GM19324 (cell line): Measurements from ENCODE around the gene NACAD.
A peak's percentile ranks its signal among the peaks of the same experiment; 100 is the strongest.
"Not testable (repeated sequence)": the region's sequence is repeated elsewhere in the genome, so short reads cannot be mapped to it uniquely, and the experiment has no call there.

ENCODE experiments used
- ATAC-seq: cut with Tn5 transposase; IDR thresholded peaks from one replicate; pipeline ENCODE4 v1.9.1; 2021; ENCODE audit warnings: mild to moderate bottlenecking, moderate library complexity; ENCODE audit not compliant: unreplicated experiment, low FRiP score

NACAD gene

DNA sequence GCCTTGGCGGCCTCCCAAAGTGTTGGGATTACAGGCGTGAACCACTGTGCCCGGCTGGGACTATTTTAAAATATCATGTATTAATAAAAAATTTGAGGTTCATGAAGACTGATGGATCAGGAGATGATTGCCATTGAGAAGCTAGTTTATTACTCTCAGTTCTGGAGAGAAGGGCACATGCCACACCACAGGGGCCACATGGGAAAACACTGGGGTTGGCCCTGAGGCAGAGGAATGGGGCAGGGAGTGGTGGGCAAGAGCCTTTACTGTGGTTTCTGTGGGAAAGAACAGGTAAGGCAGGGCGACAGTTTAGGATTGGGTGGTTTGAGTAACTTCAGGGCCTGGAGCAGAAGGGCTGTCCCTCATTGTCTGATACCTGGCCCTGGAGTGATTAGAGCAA, 29.5 kb upstream of the NACAD start:
- ATAC-seq = no peak

DNA sequence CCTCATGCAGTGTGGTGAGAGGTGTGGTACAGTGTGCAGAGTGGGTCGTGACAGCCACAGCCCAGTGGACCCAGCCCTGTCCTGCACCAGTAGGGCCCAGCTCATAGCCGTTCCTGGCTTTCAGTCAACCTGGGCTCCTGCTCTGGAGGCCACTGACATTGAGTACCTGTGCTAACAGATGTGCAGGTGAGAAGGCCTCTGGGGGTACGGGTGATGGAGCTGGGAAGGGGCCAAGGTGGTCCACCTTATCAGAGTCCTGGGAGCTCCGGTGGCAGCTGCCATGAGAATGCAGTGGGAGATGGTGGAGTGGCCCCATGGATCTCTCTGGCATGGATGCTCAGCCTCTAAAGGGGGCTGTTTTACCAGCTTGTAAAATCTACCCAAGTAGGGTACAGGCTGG, 28.8 kb upstream of the NACAD start:
- no peak for ATAC-seq

DNA sequence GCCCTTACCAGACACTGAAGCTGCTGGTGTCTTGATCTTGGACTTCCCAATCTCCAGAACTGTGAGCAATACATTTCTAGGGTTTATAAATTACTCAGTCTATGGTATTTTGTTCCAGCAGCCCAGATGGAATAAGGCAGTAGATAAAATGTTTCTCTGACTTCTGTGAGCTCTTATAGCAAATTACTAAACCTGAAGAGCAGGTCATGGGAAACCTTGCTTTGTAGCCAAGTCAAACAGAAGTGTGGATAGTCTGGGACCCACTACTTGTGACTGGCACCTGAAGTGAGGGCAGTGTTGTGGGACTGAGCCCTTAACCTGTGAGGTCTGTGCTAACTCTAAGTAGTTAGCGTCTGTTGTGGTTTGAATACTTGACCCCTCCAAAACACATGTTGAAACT, 27.3 kb upstream of the NACAD start:
- ATAC-seq = no peak

DNA sequence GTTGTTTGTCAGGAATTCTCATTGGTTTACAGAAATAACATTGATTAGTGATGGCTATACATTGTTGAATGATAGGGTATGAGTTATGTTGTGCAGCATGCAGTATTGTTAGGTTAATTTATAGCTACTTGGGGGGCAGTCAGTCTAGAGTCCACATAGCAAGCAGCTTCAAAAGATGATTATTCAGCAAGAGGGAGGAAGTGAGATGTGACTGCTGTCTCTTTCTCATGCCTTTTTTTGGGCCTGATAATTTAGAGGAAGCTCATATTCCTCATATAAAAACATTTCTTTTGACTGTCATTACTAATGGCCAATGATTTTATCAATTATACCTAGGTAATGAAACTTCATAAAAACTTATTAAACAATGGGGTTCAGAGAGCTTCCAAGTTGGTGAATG, 26.2 kb upstream of the NACAD start:
- no peak for ATAC-seq

DNA sequence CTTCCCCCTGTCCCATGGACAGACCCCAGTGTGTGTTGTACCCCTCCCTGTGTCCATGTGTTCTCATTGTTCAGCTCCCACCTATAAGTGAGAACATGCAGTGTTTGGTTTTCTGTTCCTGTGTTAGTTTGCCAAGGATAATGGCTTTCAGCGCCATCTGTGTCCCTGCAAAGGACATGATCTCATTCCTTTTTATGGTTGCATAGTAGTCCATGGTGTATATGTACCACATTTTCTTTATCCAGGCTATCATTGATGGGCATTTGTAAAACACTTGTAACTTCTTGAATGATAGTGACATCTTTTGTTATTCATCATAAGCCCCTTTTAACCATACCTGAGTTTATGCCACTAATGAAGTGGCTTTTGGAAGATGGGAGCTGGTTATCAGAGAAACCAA, 25.5 kb upstream of the NACAD start:
- not testable (repeated sequence) for ATAC-seq

DNA sequence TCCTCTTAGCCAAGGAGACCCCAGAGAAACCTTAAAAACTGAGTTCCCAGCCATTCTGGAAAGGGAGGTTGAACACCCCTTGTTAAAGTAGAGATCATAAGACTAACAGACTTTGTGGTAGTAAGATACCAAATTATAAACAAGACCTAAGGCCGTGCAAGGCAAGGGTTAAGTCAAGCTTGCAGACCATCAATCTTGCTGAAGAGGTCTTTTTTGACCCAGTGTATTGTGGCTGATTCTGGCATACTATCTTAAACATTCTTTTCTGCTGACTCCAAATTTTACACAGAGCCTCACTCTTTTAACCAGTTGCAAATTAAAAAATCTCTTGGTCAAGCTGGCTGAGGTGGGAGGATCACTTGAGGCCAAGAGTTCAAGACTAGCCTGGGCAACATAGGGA, 23.9 kb upstream of the NACAD start:
- ATAC-seq = no peak

DNA sequence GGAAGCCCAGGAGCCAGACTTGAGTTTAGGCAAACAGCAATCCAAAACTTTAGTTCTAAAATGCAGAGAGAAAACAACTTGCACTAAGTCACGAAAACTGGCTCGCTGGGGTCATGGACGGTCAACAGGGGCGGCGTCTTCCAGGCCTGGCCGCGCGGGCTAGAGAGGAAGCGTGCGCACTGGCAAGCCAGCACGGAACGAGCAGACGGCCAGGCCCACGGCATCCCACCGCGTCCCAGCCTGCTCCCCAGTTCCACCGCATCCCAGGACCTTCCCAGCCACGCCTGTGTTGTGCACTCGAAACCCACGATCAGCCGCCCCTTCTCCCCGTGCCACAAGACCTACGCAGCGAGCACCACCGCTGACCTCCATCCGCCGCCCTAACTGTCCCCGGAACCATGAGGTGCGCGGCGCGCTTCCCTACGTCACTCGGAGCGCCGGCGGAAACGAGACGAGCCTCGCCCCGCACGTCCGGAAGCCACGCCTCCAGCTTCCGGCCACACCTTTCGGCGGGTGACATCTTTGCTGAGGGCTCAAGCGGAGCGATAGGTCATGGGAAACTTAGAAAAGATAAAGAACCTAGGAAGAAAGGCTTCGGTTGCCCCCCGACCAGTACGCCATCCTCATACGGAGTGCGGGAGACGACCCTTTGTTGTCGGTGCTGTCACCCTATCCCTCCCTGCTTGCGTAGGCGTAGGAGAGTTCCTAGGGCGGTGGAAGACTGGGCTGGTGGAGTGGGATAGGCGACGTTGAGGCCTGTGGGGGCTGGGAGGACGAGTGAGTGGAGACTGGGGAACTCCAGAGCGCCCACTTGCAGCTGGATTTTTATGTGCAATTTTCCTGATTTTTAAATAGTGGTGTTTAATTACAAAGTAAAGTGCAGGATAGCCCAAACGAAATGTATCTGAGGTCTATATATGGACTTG, 22.8 kb upstream of the NACAD start, which contains the start of gene TBRG4:
TBRG4 (minus strand) TSS at position 400 of the 926 bp plus-strand sequence. CDS start 2,460 bp downstream, outside the sequence.
- peak; percentile 96 for ATAC-seq

DNA sequence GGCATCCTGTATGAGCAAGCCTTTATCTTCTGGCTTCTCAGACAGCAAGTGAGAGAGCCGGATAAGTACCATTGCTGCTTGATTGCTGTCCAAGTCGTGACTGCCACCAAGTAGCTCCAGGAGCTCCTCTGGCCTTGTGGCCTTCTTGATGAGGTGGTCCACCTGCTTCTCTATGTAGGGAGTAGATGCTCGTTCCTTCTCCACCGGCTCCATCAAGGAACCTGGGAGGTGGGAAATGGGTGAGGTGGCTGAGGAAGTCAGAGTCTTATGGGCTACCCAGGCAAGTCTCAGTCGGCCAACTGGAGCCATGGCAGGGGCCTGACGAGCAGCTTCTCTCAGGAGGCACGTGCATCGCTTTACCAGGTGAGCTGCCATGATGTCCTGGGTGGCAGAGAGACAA, 20.1 kb upstream of the NACAD start:
- no peak for ATAC-seq

DNA sequence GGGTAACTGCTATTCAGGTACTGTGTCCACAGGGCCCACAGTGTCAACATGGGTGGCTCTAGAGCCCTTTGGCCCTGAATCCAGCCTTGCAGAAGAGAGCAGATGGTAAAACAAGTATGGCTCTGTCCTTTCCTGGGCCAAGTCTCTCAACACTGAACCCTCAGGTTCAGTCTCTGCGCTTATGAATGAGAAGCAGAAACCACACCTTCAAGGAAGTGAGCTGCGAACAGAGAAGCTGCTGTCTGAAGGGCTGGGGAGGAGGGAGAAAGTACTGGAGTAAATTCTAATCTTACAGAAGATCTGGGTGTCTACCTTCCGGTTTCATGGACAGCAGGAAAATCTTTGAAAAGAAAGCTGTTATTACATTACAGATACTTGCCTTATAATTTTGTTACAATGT, 18.6 kb upstream of the NACAD start:
- ATAC-seq = no peak

DNA sequence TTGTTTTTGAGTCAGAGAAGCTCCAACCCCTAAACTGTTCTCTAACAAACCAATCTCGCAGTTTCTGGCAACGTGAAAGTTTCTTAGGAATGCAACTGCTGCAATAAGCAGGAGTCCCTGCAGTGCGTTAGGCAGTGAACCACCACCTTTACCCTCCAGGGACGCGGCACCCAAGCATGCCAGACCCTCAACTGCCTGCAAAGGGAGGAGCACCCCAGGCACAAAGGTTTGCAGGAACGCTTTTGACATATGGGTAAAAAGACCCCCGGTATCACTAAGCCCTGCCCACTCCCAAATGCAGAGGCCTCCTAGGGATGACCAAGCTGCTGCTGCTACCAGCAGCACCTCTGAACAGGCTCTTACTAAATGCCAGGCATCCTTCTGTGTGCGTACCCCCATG, 18.1 kb upstream of the NACAD start:
- no peak for ATAC-seq

DNA sequence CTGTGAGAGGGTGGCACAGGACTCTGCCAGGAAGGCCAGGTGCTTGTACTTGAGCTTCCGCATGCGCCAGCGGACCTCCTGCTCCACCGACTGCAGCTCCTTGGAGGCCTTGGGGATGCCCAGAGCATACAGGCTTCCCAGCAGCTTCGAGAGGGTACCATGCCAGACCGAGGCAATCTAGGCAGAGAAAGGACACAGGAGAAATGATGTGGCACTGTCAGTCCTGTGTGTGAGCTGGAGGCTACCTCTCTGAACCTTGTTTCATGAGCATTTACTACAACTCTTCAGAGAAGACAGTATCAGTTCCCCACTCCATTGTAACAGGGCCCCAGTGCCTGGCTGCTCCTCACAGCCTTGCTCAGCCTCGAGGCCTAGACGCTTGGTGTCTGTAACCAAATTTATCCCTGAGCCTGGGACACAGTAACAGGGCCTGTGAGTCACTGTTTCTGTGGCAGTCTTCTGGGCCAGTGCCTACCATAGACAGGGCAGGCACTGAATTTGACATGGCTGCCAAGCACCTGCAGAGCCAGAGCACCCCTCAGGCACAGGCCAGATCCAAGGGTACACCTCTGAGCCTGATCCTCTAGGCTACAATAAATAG, 16.9 kb upstream of the NACAD start:
- no peak for ATAC-seq

DNA sequence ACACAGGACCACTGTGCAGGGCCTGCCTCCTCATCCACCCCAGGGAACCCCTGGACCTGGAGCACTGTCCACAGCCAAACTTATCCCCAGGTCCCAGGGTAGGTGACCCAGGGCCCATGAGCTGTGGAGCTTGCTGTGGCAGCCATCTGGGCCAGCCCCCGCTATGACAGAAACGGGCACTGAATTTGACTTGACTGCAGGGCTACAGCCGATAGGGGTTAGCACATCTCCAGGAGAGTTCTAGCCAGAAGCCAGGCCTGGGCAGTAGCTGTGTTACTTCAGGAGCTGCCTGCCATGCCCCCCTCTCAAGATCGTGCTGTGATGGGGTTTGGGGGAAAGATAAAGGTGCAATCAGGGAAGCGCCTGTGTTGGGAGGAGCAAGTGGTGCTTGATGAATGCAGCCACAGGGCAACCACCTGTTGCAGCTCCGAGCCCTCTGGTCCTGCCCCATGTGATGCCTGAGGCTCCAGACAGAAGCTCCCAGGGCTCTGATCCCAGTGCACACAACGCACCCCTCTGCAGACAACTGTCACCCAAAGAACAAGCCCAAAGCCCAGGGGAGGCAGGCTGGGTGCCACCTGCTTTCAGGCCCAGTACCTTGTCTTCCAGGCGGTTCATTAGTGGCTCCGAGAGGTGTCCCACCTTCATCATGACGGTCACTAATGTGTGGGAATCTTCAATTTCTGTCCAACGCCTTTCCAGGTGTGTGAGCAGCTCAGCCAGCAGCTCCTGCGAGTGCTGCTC, 16.2 kb upstream of the NACAD start:
- no peak for ATAC-seq

DNA sequence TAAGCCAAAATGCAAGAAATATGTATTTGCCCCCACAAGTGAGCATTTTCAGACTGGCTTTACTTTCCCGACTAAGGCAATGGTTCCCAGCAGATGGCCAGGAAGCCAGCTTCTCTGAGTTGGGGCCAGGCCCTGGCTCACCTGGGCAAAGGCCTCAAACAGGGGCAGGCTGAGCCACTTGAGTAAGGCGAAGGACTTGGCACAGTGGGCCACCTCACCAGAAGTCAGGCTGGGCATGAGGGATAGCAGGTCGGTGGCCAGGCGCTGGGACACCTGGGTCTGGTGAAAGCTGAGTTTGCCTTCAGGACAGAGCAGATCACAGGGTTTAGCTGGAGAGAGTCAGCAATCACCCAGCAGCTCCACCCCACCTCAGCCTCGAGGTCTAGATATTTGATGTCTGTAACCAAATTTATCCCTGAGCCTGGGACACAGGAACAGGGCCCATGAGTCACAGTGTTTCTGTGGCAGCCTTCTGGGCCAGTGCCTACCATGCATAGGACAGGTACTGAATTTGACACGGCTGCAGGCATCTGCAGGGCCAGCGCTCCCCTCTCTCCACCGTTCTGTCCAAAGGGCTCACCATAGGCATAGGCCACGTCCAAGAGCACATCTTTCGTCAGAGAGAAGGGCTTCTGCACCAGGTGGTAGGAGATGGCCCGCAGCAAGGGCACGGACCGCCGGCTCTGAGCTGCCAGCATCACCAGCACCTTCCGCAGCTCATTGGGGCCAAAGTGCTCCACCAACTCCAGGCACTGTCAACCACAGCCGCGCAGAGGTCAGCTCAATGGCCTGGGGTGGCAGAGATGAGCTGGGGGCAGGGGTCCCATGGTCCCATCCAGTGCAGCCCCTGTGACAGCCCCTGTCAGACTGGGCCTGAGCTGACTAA, 15.4 kb upstream of the NACAD start:
- no peak for ATAC-seq

DNA sequence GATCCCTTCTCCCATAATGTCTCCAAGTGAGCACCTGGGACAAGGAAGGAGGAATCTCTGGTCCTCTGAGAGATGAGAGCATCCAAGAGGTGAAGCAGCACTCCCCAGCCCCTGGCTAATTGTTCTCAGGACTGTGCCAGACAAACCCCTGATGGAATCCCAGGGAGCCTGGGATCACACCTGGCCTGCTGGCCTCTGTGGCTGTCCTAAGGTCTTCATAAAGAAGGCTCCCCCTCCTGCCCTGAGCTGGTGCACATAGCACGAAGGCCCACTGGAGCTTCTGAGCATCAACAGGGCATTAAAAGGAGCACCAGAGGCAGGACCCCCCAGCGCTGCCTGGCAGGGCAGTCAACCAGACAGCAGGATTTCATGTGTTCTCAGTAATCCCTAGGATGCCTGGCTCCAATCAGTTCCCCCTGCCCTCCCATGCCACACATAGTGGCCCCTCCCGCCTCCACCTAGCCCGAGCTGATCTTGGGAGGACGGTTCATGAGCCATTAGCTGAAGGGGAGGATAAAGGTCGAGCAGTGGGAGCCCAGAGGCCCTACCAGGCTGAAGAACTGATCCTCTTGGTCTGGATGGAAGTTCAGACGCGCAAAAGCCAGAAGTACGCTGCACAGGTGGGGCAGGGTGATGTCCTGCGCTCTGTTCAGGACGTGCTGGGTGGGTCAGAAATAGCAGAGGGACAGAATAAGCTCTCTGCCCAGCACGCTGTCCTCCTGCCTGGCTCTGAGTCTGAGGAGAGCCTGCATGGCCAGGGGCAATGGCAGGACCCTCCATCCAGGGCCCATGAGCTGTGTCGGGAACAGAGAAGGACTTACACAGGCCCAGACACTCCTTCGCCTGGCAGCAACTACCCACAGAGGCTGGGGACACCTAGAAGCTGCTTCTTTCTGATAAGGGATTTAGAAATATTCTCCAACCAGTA, 14.3 kb upstream of the NACAD start:
- no peak for ATAC-seq

DNA sequence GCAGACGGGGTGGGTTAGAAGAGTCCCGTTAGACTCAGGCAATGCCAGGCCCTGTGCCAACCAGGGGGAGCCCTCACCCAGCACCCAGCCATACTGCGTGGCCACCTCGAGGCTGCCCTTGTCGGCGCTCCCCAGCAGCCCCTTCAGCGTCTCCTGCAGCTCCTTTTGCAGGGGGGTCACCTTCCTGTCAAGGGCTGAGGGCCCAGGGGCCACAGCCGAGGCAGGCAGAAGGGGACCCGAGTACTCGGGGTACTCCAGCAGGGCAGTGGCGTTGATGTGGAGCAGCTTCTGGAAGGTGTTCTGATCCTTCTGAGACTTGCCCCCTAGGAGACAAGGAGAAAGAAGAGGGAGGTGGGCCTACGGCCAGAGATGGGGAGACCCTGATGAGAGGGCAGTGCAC, 13.0 kb upstream of the NACAD start:
- no peak for ATAC-seq

DNA sequence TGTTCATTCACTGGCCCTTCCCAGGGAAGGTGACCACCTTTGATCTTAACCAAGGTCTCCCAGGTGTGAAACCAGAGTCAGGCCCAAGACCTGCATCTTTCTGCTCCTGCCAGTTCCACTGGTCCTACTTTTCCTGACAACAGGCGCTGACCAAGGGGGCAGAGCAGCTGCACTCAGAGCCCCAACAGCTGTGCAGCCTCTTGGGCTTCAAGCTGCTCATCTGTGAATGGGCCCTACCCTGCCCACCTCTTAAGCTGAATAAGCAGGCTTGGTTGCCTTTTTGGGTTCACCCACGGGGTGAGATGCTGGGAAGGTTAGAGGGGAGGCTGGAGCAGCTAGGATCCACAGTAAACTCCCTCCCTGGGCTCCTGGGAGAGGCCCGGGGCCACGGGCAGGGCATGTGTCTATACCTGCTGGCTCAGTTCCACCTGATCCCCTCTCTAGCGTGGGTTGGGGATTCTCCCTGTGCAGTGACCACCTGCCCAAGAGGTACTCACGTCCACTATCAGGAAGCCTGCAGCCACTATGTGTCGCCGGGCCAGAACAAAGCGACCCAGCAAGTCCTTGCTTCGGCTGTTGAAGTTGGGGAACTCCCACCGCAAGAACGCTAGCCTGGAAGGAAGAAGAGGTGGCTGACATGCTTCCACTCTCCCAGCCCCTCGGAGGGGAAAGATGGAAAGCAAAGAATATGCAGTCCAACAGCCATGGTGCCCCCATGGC, 12.2 kb upstream of the NACAD start:
- ATAC-seq = no peak

DNA sequence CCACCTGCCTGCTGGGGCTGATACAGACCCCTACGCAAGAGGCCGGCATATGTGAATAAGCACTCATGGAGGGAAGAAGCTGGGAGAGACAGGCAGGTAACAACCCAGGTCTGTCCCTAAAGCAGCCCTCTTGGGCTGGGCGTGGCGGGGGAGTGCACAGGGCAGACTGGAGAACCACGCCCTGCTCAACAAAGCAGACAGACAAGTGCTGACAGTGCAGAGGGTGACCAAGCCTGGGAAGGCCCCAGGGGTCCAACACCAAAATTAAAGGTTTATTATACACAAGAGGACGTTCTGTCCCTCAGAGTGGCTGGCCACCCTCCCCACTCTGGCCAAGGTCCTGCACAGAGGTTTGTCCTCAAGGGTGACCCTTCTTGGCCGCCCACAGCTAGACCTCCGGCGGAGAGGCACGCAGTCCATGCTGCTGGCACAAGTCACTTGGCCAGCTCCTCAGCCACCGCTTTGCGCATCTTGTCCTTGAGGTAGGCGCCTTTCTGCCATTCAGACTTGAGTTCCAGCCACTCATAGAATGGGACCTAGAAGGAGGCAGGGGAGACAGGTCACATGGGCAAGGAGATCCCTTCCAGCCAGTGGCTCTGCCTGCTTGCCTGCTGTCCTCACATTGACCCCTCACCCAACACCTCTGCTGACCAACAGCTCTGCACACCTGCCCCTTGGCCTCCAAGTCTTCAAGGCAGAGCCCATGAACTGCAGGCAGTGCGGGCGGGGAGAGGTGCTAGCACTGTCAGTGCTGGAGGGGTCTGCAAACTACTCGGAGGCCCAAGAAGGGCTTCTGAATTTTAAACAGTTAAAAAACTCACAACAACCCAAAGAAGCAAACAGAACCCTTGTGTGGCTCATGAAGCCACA, 11.4 kb upstream of the NACAD start:
- no peak for ATAC-seq
